GM21381 (cell line): ENCODE results near the gene ITGBL1.

Source experiments
- ATAC-seq: cut with Tn5 transposase; IDR thresholded peaks from one replicate; pipeline ENCODE4 v1.9.1; 2021; ENCODE audit warnings: mild to moderate bottlenecking, moderate library complexity; ENCODE audit not compliant: unreplicated experiment

The ITGBL1 gene, protein sequence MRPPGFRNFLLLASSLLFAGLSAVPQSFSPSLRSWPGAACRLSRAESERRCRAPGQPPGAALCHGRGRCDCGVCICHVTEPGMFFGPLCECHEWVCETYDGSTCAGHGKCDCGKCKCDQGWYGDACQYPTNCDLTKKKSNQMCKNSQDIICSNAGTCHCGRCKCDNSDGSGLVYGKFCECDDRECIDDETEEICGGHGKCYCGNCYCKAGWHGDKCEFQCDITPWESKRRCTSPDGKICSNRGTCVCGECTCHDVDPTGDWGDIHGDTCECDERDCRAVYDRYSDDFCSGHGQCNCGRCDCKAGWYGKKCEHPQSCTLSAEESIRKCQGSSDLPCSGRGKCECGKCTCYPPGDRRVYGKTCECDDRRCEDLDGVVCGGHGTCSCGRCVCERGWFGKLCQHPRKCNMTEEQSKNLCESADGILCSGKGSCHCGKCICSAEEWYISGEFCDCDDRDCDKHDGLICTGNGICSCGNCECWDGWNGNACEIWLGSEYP

DNA sequence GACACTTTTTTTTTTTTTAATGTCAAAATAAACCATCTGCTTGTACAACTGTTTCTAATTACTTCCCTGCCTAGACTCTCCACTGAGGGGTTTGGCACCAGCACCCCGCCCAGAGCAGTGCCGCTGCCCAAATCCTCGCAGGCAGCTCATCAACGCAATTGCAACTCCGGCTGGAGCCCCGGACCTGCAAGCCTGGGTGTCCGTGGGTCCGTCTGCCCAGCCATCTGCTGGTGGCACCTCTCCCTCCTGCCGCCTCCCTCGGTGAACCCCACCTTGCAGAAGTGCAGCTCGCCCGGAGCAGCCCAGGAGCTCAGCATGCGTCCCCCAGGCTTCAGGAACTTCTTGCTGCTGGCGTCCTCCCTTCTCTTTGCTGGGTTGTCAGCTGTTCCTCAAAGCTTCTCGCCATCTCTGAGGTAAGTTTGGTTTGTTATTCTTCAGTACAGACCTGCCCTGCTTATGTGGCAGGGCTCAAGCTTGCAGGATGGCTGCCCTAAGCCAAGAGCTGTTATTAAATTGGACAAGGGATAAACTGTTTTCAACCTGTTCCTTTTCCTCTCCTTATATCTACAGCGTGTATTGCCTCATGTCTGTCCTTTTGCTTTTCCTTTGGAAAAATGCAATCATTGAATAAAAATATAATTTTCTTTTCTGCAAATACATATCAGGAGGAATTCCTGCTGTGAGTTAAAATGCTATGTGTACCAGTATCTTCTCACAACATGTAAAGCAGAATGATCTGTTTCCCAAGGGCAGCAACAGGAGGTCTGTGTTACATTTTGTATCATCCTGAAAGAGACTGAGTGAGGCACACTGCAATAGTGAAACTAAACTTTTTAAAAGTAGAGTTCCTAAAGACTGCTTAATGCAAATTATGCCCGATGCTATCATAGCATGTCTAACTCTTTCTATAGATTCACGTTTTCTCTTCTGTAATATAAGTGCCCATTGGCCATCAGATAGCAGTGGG, at the start of gene ITGBL1:
Gene ITGBL1, plus strand, starts transcription at position 157 of the 967 bp plus-strand sequence. Its CDS starts 159 bp downstream, at position 316.
- peak; percentile 83 for ATAC-seq

DNA sequence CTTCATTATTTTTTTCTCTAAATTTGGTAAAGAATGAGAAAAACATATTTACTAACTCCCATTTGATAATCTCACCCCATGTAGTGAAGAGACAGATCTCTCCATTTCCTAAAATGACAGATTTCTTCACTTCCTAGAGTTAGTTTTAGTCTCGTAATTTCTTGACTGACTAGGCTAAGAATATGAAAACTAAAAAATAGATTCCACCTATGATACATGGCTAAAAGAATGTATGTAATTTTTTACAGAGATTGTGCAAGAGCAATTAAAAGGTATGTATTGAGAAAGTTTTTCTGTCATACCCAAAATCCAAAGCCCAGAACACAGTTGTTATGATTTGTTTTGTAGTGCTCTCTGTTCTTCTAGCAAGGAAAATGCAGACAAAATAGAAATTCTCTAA, 45.7 kb upstream of the ITGBL1 start:
- no peak for ATAC-seq

DNA sequence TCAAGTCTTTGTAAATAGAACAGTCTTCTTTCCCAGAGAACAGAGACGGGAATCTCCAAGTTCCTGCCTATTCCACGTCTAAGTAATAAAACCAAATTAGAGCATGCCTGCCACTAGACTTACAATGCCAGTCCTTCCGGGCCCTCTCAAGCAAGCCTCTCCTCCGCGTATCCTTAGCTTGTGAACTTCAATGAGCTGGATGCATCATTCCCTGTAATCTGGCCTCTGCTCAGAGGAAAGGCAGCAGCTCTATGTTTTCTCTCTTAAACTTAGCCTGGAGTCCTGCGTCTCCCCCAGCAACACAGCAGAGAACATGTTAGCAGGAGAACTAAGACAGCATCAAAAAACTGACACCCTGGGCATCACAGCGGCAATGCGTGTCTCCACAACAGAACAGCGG, 44.3 kb upstream of the ITGBL1 start:
- no peak for ATAC-seq

DNA sequence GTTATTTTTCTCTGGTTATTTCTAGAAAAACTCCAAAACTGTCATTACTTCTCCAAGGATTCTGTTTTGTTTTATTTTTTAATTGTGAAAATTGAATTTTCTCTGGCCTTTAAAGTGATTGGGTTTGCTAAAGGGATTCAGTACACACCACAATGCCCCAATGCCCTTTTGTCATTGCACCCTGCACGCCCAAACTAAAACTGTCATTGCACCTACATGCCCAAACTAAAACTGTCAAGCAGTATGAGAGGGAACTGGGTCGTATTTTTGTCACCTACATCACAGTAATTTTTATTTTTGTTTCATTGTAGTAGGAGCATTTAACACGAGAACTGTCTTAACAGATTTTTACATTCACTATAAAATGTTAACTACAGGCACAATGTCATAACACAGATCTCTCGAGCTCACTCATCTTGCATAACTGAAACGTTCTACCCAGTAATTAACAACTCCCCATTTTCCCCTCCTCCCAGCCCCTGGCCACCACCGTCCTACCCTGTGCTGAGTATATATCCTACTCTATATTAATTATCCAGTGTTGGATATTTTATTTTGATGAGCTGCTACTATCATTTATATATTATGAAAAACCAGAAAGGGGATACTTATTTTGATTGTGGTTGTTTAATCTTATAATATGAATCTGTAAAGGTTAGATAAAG, 43.4 kb upstream of the ITGBL1 start:
- no peak for ATAC-seq

DNA sequence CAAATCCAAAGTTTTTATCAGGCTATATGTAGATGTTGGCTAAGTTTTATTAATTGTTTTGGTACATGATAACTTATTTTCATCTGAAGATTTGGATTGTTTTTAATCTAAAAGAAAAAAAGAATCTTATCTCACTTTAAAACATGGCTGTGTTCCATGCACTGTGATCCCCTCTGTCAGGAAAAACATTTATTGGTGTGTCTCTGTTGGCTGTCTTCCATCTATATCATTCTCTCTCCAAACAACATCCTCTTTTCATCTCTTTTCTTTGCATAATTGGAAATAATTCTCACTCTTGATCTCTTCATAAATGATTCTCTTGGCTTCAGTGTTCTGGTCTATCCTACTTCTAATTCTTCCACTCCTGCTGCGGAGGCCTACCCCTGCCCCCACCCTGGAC, 40.4 kb upstream of the ITGBL1 start:
- no peak for ATAC-seq

- no peak for ATAC-seq
Observed at GRCh38 chr13:101415358-101416174, 36.9 kb upstream of the ITGBL1 start.

- peak; percentile 43 for ATAC-seq
Observed at GRCh38 chr13:101416181-101417042, 36.1 kb upstream of the ITGBL1 start, which contains the start of gene NALCN. TSS of gene NALCN (minus strand) at chr13:101416508. CDS start at chr13:101399126, 17,382 bp downstream.

DNA sequence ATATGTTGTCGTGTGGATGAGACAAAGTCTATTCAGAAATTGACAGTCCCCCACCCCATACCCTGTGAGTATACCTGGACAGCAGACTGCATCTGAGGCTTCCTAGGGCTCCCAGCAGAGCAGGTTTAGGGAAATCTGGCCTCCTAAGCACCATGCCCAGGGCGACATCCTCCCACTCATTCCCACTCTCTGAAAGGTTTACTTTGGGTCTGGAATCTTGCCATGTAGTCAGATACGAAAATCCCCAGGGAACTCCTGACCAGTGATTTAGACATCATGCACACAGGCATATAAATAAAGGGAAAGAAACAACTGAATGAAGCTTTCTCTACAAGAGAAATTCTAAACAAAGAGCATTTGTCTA, 35.5 kb upstream of the ITGBL1 start:
- ATAC-seq, result no peak

DNA sequence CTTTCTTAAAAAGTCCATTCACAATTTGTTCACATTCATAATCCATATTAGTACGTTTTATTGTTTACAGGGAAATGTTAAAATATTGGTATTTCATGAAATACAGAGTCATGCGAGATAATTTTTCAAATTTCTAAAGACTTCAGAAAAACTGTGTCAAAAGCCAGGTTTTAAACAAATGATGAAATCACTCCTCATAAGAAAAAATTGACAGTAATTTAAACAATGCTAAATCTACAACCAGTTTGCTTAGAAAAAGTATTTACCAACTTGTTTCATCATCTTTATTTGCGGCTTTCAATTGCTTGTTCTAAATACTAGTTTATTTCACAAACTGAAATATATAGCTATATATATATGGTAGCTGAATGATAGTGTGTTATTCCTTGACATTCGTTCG, 35.0 kb upstream of the ITGBL1 start:
- no peak for ATAC-seq

- ATAC-seq, result no peak
Observed at GRCh38 chr13:101423872-101424271, 28.6 kb upstream of the ITGBL1 start.

DNA sequence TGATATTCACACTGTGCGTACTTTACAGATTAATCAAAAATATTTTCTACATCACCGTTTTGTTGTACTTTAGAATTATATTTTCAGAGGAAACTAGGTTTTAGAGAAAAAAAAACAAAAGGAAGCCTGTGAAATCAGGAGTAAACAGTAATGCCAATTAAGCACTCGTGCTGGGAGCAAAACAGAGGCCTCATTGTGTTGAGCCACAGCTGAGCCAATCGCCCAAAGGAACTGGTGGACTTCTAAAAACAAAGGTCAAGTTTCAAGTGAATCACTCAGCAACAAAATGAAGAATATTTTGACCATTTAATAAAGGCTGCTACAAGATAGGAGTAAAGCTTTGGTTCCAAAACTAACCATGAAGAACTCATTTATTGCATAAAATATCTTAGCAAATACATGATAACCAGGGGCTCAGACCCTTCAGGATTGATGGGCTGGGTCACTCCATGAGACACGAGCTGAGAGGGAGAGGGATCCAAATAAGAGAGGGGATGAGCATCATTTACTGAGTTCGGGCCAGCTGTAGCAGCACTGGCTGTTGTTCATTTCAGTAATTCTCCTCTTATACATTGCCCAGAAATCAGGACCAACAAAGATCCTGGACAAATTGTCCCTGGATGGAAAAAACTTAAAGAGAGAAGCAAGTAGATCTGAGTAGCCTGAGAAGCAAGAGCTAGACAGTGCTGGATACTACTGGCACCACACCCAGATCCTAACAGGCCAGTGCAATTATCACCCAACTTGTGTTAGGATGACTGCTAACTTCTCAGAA, 27.9 kb upstream of the ITGBL1 start:
- no peak for ATAC-seq

GRCh38 chr13:101425156-101425471, 27.4 kb upstream of the ITGBL1 start:
- no peak for ATAC-seq

GRCh38 chr13:101425623-101426022, 26.9 kb upstream of the ITGBL1 start:
- ATAC-seq, result no peak

- ATAC-seq, result no peak
Observed at GRCh38 chr13:101429733-101430132, 22.7 kb upstream of the ITGBL1 start.

DNA sequence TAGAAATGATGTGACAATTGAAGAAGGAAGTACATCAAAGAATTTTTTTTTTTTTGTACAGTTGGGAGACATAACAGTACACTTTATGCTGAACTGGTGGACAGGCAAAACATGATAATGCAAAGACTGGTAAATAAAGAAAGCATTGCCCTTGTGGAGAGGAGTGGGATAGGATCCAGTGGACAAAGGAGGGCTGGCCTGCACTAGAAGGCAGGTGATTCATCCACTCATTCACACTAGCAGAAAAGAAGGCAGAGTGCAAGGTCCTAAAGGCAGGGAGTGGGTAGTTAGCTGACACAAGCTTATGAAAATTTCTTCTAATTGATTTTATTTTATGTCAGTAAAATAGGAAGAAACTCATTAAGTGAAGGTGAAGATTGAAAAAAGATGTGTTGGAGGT, 18.6 kb upstream of the ITGBL1 start:
- no peak for ATAC-seq

- no peak for ATAC-seq
Observed at GRCh38 chr13:101434486-101434885, 18.0 kb upstream of the ITGBL1 start.

DNA sequence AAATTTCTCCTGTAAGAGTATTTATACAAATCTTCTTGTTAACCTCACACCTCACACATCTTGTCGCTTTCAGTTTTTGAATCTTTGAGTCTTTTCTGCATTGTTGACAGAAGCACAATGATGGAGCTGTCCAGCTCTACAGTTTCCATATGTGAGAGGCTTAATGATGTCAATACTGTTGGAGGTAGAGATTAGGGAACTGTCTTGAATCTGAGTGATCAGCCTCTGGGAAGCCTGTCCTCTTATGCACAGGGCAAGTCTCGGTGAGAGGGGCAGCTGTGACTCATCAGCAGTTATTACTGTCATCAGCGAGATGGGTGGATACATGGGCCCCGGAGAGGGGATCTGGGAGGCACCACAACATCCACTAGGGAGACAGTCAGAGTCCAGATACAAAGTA, 4.6 kb upstream of the ITGBL1 start:
- ATAC-seq, result no peak
